ENCODE data around the gene C6orf132.

Gene C6orf132

DNA sequence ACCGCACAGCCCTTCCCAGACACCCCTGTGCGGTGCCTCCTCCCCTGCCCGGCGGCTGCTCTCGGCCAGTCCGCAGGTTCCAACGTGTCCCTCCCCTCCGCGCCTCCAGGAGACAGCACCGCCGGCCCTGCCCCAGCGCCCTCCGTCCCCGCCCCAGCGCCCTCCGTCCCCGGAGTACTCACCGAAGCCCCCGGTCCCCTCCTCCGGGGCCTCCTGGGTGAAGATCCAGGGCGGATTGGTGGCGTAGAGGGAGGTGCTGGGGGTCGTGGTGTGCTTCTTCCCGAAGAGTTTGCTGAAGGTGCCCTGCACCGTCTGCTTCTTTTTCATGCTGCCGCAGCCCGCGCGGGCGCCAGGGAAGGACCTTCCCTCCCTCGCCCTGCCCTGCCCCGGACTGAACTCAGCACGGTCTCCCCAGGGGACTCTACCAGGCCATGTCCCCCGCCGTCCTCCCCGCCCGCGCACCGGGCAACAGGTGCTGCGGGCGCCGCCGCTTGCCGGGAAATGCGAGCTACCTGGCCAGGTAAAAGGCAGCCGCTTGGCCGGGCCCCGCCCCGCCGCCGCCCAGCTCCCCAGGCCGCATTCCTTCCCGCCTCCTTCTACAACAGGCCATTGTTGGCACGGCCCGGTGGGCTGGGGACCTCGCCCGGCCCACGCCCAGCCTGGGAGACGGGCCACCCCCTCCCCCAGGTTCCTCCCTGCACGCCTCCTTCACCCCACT, at the start of gene C6orf132:
Gene C6orf132 (minus strand): TSS at position 503 of the 718 bp plus-strand sequence. CDS start 176 bp downstream, at position 327.
- peak; percentile 88 to 90 for DNase-seq (ENCODE audit: low read depth in 1 of 2, low spot score in 1 of 2)
- in situ Hi-C loops (cut with HindIII; ENCODE audit: low pct_unique_long_range_greater_than_20kb, low sequenced_read_pairs), result no loop called here
- TF ChIP-seq JUND (IDR thresholded peaks at IDR 0.05; ENCODE audit: low read depth), result no peak

DNA sequence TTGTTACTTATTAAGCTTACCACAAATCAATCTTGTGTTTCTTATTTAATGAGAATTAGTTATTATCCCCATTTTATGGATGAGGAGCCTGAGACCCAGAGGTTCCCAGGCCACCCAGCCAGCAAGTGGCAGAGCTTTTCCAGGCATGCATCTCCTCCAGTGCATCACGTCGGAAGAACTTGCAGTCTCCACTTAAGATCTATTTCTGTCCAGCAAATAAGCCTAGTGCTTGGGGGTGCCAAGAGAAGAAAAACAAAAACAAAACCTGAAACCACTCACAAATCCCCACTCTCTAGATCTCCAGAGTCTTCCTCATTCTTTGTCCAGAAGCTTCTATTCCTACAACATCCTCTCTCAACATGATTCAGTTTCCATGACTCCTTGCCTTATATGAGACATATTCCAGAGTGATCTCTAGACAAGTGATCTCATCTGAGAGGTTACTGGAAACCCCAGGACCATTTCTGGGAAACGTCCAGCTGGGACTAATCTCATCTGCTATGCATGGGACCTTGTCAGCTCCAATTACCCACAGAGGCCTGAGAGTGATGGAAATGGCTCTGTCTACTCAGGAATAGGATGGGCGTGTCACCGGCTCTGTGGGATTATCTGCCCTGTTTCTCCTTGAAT, 48.2 kb upstream of the C6orf132 start:
- in situ Hi-C loops (cut with HindIII; ENCODE audit: low pct_unique_long_range_greater_than_20kb, low sequenced_read_pairs), result no loop called here
- no peak for TF ChIP-seq JUND (IDR thresholded peaks at IDR 0.05; ENCODE audit: low read depth)
- DNase-seq (ENCODE audit: low read depth in 1 of 2, low spot score in 1 of 2), result no peak

GRCh38 chr6:42188406-42188805, 46.0 kb upstream of the C6orf132 start:
- no peak for TF ChIP-seq JUND (IDR thresholded peaks at IDR 0.05; ENCODE audit: low read depth)
- no peak for DNase-seq (ENCODE audit: low read depth in 1 of 2, low spot score in 1 of 2)
- in situ Hi-C loops (cut with HindIII; ENCODE audit: low pct_unique_long_range_greater_than_20kb, low sequenced_read_pairs), result no loop called here

GRCh38 chr6:42185597-42185996, 43.2 kb upstream of the C6orf132 start:
- no peak for TF ChIP-seq JUND (IDR thresholded peaks at IDR 0.05; ENCODE audit: low read depth)
- DNase-seq (ENCODE audit: low read depth in 1 of 2, low spot score in 1 of 2), result no peak
- in situ Hi-C loops (cut with HindIII; ENCODE audit: low pct_unique_long_range_greater_than_20kb, low sequenced_read_pairs), result no loop called here

GRCh38 chr6:42184475-42184874, 42.1 kb upstream of the C6orf132 start:
- no peak for DNase-seq (ENCODE audit: low read depth in 1 of 2, low spot score in 1 of 2)
- no peak for TF ChIP-seq JUND (IDR thresholded peaks at IDR 0.05; ENCODE audit: low read depth)
- in situ Hi-C loops (cut with HindIII; ENCODE audit: low pct_unique_long_range_greater_than_20kb, low sequenced_read_pairs), result no loop called here

DNA sequence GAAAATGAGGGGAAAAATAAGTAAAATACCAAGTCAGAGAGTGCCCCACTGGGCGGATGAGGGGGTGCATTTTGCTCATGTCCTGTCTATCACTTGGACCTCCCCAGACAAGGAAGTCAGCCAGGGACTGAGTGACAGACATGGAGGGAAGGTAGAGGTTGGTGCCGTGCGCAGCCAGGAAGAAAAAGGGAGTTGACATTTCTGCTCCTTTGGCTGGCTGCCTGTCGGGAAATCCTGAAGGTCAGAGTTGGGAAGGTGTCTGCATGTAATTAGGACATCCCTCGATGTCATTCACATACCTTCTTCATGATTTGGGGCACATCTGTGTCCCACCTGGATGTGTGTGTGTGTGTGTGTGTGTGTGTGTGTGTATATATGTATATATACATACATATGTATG, 39.7 kb upstream of the C6orf132 start:
- in situ Hi-C loops (cut with HindIII; ENCODE audit: low pct_unique_long_range_greater_than_20kb, low sequenced_read_pairs), result no loop called here
- no peak for DNase-seq (ENCODE audit: low read depth in 1 of 2, low spot score in 1 of 2)
- no peak for TF ChIP-seq JUND (IDR thresholded peaks at IDR 0.05; ENCODE audit: low read depth)

- no peak for TF ChIP-seq JUND (IDR thresholded peaks at IDR 0.05; ENCODE audit: low read depth)
- DNase-seq (ENCODE audit: low read depth in 1 of 2, low spot score in 1 of 2), result no peak
- in situ Hi-C loops (cut with HindIII; ENCODE audit: low pct_unique_long_range_greater_than_20kb, low sequenced_read_pairs), result no loop called here
Observed at GRCh38 chr6:42179945-42180313, 37.5 kb upstream of the C6orf132 start.

- no peak for DNase-seq (ENCODE audit: low read depth in 1 of 2, low spot score in 1 of 2)
- in situ Hi-C loops (cut with HindIII; ENCODE audit: low pct_unique_long_range_greater_than_20kb, low sequenced_read_pairs), result no loop called here
- TF ChIP-seq JUND (IDR thresholded peaks at IDR 0.05; ENCODE audit: low read depth), result no peak
Observed at GRCh38 chr6:42179261-42179944, 37.0 kb upstream of the C6orf132 start.

DNA sequence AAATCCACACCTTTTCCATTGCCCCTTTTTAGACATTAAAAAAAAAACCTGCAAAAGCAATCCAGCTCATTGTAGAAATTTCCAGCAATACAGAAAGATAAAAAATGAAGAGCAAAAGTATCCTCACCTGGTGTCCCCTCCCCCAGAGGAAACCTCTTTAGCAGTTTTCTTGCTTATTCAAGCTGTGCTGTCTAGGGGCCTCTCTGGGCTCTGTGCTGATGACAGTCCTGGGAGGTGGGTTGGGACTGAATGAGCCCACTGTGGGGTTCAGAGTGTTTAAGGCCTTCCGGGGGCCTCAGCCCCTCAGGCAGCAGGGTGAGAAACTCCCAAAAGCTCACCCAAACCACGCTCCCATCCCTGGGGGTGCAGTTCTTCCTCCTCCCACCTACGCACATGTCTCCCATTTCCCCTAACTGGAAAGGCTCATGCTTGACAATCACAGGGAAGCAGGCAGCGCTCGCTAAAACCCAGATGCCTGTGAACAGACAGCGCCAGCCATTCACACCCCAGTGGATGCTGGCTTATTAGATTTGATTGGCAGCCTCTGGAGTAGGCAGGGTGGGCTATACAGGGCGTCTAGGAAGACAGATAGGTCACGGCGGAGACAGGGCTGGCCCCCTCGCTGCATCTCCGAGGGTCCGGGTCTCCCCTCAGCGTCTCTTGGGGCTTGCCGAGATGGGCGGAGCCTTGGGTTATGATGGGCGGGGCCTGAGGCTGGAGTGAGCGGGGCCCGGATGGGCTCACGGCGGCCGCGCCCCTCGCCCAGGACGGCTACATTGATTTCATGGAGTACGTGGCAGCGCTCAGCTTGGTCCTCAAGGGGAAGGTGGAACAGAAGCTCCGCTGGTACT, 35.3 kb upstream of the C6orf132 start:
- TF ChIP-seq JUND (IDR thresholded peaks at IDR 0.05; ENCODE audit: low read depth), result no peak
- in situ Hi-C loops (cut with HindIII; ENCODE audit: low pct_unique_long_range_greater_than_20kb, low sequenced_read_pairs), result no loop called here
- no peak for DNase-seq (ENCODE audit: low read depth in 1 of 2, low spot score in 1 of 2)

GRCh38 chr6:42176981-42177380, 34.6 kb upstream of the C6orf132 start:
- in situ Hi-C loops (cut with HindIII; ENCODE audit: low pct_unique_long_range_greater_than_20kb, low sequenced_read_pairs), result no loop called here
- TF ChIP-seq JUND (IDR thresholded peaks at IDR 0.05; ENCODE audit: low read depth), result no peak
- no peak for DNase-seq (ENCODE audit: low read depth in 1 of 2, low spot score in 1 of 2)

DNA sequence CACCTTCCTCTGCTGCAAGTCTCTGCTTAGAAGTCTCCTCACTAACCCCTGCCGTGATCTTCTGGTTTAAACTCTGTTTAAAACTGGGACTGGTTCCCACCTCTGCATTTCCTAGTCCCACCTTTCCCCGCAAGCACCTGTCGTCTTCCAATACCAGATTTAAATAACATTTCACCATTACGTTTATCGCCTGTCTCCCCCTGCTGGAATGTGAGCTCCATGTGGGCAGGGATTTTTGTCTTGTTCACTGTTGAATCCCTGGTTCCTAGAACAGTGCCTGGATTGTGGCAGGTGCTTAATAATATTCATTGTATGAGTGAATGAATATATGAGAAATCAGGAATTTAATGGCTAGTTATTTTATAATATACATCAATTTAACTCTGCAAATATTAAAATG, 33.4 kb upstream of the C6orf132 start:
- DNase-seq (ENCODE audit: low read depth in 1 of 2, low spot score in 1 of 2), result peak in 1 of 2 experiments; percentile 42
- TF ChIP-seq JUND (IDR thresholded peaks at IDR 0.05; ENCODE audit: low read depth), result no peak
- in situ Hi-C loops (cut with HindIII; ENCODE audit: low pct_unique_long_range_greater_than_20kb, low sequenced_read_pairs), result no loop called here

GRCh38 chr6:42173101-42173500, 30.7 kb upstream of the C6orf132 start, which contains the start of gene GUCA1A:
GUCA1A (plus strand) TSS chr6:42173364; CDS start chr6:42173614, 250 bp downstream.
- no peak for DNase-seq (ENCODE audit: low read depth in 1 of 2, low spot score in 1 of 2)
- in situ Hi-C loops (cut with HindIII; ENCODE audit: low pct_unique_long_range_greater_than_20kb, low sequenced_read_pairs), result no loop called here
- no peak for TF ChIP-seq JUND (IDR thresholded peaks at IDR 0.05; ENCODE audit: low read depth)
